Measurements from ENCODE around the gene RPL7A. TPM values are rescaled to one million over a fixed set of nuclear protein-coding genes. Genes with fewer than 3 reads are reported as not detected.

Gene RPL7A
- total RNA-seq, 1 experiment from 2014 or later: 904 TPM

GRCh38 chr9:133360400-133361393 is 12.7 kb downstream of the RPL7A start:
- H3K9me3 Mint-ChIP-seq (ENCODE audit: low read depth, unreplicated experiment): no peaks in the 10 kb centered on the region
- no peaks in the 10 kb centered on the region for H3K27me3 Mint-ChIP-seq (ENCODE audit: unreplicated experiment)
- H3K4me1 Mint-ChIP-seq (ENCODE audit: low read depth, unreplicated experiment): peaks cover 15% of the 10 kb centered on the region
- no peak overlapping the region for H3K4me3 Mint-ChIP-seq (ENCODE audit: low read depth, unreplicated experiment)
- DNase-seq: no peak
- H3K27ac Mint-ChIP-seq (ENCODE audit: unreplicated experiment): no peak overlapping the region
- CTCF ChIA-PET: no interaction called here
- no TSS peak for BruUV-seq (replicated peaks)
- intact Hi-C loops (cut with micrococcal nuclease; ENCODE audit: unreplicated experiment): no loop called here
- H3K36me3 Mint-ChIP-seq (ENCODE audit: insufficient read depth, unreplicated experiment): peaks cover 67% of the 10 kb centered on the region
- TF ChIP-seq CTCF (IDR thresholded peaks at IDR 0.05; ENCODE audit: unreplicated experiment): no peak

GRCh38 chr9:133361507-133362092 is 13.6 kb downstream of the RPL7A start:
- CTCF ChIA-PET: no interaction called here
- Mint-ChIP-seq H3K4me1 (ENCODE audit: low read depth, unreplicated experiment) (peaks cover 15% of the 10 kb centered on the region), H3K27me3 (ENCODE audit: unreplicated experiment) (no peaks in the 10 kb centered on the region), H3K9me3 (ENCODE audit: low read depth, unreplicated experiment) (no peaks in the 10 kb centered on the region), H3K36me3 (ENCODE audit: insufficient read depth, unreplicated experiment) (peaks cover 58% of the 10 kb centered on the region), H3K27ac (ENCODE audit: unreplicated experiment) (no peak overlapping the region), H3K4me3 (ENCODE audit: low read depth, unreplicated experiment) (no peak overlapping the region)
- DNase-seq: no peak
- BruUV-seq (replicated peaks): no TSS peak
- no peak for TF ChIP-seq CTCF (IDR thresholded peaks at IDR 0.05; ENCODE audit: unreplicated experiment)
- intact Hi-C loops (cut with micrococcal nuclease; ENCODE audit: unreplicated experiment): no loop called here

- Mint-ChIP-seq H3K27ac (ENCODE audit: unreplicated experiment) (no peak overlapping the region), H3K36me3 (ENCODE audit: insufficient read depth, unreplicated experiment) (peaks cover 51% of the 10 kb centered on the region), H3K9me3 (ENCODE audit: low read depth, unreplicated experiment) (no peaks in the 10 kb centered on the region), H3K4me1 (ENCODE audit: low read depth, unreplicated experiment) (peaks cover 15% of the 10 kb centered on the region), H3K4me3 (ENCODE audit: low read depth, unreplicated experiment) (no peak overlapping the region), H3K27me3 (ENCODE audit: unreplicated experiment) (no peaks in the 10 kb centered on the region)
- intact Hi-C loops (cut with micrococcal nuclease; ENCODE audit: unreplicated experiment): no loop called here
- TF ChIP-seq CTCF (IDR thresholded peaks at IDR 0.05; ENCODE audit: unreplicated experiment): no peak
- BruUV-seq (replicated peaks): TSS peak; percentile 28
- no peak for DNase-seq
- CTCF ChIA-PET: no interaction called here
Observed at GRCh38 chr9:133362359-133363044, 14.5 kb downstream of the RPL7A start.

GRCh38 chr9:133366435-133366834 is 18.4 kb downstream of the RPL7A start:
- Mint-ChIP-seq H3K4me3 (ENCODE audit: low read depth, unreplicated experiment) (no peak overlapping the region), H3K4me1 (ENCODE audit: low read depth, unreplicated experiment) (peaks cover 13% of the 10 kb centered on the region), H3K27me3 (ENCODE audit: unreplicated experiment) (no peaks in the 10 kb centered on the region), H3K36me3 (ENCODE audit: insufficient read depth, unreplicated experiment) (peaks cover 36% of the 10 kb centered on the region), H3K27ac (ENCODE audit: unreplicated experiment) (no peak overlapping the region), H3K9me3 (ENCODE audit: low read depth, unreplicated experiment) (no peaks in the 10 kb centered on the region)
- no TSS peak for BruUV-seq (replicated peaks)
- no peak for TF ChIP-seq CTCF (IDR thresholded peaks at IDR 0.05; ENCODE audit: unreplicated experiment)
- intact Hi-C loops (cut with micrococcal nuclease; ENCODE audit: unreplicated experiment): no loop called here
- CTCF ChIA-PET: no interaction called here
- DNase-seq: no peak

All from Calu3 (cell line).